GM21619 (cell line): ENCODE results near the gene SORT1.
"Not testable (repeated sequence)": the region's sequence is repeated elsewhere in the genome, so short reads cannot be mapped to it uniquely, and the experiment has no call there.

ENCODE experiments used
- ATAC-seq: cut with Tn5 transposase; IDR thresholded peaks from one replicate; pipeline ENCODE4 v1.9.1; 2021; ENCODE audit not compliant: unreplicated experiment

Gene SORT1

DNA sequence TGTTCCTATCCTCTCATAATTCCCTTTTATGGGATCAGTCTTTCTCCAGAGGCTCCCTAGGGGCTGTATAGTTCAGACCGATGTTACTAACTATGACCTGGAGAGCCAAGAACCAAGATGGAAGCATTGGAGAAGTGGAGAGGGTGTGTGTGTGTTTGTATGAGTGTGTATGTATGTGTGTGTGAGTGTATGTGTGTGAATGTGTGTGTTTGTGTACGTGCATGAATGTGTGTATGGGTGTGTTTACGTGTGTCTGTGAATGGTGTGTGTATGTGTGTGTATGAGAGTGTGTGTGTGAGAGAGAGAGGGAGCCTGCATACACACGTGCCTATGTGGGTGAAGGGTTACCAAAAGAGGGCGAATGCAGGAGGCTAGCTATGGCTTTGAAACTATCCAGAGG is 95.8 kb downstream of the SORT1 start:
- ATAC-seq: no peak

DNA sequence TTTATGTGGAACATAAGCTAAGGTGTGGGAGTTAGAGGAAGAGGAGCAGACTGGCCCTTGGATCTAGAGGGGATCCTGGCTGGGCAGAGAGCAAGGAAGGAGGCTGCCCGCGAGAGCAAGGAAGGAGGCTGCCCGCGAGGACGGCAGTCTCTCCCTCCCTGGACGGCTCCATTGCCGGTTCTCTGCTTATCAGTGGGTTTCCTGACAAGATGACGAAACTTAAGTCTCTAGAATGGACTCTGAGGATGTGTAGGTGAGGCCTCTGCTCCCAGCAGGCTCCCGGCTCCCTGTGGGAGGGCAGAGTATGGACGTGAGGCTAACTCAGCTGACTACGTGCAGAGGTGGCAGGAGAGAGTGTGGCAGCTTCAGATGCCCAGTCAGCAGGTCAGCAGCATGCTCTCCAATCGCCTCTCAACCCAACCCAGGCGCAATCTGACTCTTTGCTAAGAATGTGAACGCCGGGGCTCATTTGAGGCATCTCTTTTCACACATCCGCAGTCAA is 97.0 kb downstream of the SORT1 start:
- ATAC-seq: no peak

DNA sequence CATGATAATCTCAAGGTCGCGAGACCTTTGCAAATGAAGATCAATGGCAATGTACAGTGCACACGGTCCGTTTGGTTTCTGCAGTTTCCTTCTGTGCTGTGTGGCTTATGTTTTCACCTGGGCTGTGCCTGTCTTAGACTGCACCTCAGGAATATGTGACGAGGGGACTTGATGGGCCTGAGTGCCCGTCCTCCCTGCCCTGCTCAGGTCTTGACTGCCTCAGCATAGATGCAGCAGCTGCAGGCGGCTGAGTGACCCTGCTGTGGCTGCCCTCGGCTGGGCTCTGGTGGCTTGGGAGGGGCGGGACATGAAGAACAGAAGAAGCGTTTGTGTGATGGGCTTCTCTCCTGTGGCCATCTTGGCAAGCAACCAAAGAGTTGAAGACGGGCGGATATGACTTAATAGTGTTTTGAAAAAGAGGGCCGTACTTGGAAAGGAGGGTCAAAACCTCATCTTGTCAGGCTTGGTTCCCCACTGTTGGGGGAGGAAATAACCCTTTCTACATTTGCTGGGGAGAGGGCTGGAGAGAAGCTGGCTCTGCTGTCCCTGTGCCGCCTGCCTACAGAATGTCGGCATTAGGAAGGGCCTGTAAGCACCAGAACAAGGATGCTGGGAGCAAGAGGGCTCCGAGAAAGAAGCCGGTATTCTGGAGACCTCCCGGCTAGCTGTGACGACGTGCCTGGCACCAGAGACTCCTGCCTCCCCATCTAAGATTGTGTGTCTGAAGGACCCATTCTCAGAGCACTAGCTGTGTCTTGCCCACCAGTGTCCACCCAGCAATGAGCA is 98.0 kb downstream of the SORT1 start:
- no peak for ATAC-seq

DNA sequence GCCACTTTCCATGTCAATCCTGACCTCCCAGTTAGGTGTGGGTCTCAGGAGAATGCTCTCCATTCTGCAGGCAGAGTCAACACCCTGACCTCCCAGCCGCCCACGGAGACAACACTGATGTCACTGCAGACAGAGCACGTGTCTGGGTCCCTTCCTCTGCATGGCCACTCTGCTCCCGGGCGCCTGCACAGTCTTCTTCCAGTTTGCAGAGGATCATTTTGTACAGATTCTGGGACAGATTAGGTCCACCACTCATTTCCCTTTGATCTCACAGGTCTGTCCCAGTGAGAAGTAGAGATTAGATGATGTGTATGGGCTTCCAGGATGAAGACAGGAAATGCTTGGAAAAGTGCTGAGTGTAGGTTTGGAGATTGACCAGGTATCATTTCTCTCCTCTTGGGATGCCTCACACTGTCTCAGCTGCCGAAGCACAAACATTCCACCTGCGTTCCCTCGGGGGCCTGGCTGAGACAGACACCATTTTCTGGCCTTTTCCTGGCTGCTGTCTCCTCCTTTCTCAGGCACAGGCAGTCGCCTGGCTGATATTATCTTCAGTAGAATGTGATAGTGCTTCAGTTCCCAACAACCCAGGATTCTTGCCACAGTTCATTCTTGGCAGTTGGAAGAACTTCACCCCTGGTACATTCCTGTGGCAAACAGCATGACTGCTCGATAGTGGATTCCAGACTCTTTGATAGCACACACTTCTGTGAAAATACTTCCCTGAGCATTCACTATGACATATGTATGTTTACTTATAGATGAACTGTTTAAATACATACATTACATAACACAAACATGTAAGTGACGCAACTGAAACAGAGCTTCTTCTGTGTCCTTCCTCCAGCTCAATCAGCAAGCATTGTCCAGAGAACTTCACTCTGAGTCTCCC is 98.8 kb downstream of the SORT1 start:
- no peak for ATAC-seq

DNA sequence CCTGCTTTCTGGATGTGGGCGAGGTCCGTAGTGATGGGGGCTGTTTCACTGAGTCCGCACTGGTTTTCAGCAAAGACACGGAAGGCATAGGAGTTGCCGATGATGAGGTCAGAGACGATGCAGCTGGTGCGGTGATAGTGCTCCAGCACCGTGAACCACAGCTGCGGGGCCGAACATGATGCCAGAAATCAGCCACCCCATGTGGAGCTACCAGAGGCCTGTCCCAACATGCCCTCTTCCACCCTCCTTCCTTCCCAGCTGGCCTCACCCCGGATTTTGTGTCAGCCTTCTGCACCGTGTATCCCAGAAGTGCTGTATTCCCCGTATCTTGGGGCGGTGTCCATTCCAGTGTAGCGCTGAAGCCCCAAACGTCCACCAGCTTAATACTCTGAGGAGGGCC is 100.9 kb downstream of the SORT1 start:
- no peak for ATAC-seq

DNA sequence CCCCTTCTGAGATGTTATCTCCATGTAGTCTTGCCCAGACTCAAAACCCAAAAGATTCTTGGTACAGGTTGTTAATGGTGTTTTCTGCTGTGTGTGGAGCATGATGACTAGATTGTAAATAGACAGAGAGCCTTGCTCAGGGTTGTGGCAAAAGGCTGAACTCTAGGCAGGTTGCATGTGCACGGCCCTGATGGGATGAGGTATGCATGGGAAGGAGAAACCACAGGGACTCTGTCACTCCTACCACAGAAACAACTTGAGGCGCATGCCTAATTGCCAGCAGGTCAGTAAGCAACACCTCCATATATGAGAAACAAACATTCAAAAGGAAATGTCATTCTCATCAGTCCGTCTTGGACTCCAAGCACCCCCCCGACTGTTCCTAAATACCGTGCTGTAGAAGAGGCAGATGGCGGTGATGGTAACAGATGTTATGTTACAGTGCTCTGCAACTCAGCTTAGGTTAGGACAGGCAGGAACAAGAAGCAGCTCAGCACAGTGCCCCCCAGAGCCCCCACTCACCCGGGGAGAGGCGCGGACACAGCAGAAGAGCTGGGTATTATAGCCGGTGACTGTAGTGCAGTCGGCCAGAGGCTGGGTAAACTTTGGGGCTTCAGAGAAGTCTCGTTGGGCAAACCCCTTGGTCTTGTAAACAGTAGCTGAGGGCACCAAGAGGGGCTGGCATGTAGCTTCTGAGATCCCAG is 101.9 kb downstream of the SORT1 start:
- no peak for ATAC-seq

DNA sequence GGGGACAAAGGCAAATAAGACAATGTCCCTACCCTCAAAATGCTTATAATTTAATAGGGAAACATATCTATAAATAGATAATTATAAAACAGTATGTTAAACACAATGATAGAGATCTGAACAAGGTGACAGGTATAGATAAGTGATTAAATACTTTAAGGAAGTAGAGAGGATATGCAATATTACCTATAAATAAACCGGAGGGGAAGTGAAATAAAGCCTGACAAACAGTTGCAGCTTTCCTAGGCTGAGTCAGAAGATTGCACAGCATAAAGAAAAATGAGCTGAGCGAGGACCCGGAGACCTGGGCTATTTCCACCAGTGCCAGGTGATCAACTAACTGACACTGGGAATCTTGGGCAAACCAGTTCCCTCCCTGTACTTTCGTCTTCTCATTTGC is 103.2 kb downstream of the SORT1 start:
- no peak for ATAC-seq

DNA sequence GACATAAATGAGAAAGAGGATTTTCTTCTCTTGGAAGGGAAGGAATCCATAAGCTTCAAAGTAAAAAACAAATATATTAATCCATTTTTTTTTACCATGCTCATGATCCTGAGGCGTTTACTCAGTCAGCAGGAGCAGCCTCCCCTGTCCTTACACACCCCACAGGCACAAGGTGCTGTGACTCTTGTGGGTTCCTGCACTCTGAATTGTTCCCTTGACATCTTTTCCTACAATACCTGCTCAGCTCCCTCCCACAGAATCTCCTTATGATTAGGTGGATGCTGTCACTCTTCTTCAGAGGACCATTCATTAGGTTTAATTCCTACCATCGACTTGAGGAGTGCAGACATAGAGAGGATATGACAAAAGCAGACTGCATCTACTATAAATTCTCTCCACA is 104.7 kb downstream of the SORT1 start:
- ATAC-seq: no peak

DNA sequence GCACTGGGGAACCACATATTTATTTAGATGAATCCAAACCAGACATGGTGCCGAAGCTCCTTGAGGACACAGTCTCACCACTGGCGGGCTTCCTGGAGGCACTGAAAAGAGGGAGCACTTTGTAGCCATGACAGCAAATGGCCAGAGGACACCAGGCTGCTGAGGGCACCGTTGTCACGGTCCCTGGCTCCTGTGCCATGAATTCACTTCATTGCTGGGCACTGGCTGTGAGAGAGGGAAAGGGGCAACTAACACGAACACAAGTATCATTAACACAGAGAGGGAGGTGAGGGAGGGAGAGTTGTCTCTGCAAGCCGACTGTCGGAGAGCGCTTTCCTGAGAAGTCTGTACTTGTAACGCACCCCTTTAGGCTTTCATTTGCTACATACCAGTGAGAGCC is 105.4 kb downstream of the SORT1 start:
- no peak for ATAC-seq

DNA sequence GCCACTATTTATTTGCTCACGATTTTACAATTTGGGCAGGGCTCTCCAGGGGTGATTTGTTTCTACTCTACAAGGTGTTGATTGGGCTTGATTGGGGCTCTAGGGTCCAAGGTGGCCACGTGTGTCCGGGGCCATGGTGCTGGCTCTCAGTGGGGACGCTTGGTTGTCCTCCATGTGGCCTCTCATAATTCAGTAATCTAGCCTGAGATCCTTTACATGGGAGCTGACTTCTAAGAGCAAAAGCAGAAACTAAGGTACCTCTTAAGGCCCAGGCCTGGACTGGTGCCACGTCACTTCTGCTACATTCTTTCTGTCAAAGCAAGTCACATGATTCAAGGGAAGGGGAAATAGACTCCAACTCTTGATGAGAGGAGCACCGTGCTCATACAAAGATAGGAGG is 106.7 kb downstream of the SORT1 start:
- no peak for ATAC-seq

DNA sequence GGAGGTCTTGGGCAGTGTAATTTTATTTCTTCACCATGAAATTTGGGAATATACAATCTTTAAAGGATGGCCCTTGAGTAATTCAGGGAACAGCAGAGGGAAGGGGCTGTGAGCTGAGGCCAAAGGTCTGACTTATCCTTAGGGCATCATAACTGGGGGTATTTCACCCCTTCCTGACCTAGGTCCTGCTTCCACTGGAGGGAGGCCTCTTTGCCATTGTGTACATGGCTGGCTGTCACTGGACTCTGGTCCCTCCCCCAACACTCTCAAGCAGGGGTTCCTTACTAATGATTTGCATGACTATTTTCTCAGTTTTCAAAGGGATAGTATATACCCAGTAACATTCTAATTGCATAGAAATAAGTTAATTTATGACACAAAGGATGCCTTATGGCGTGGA is 107.6 kb downstream of the SORT1 start:
- ATAC-seq: no peak

DNA sequence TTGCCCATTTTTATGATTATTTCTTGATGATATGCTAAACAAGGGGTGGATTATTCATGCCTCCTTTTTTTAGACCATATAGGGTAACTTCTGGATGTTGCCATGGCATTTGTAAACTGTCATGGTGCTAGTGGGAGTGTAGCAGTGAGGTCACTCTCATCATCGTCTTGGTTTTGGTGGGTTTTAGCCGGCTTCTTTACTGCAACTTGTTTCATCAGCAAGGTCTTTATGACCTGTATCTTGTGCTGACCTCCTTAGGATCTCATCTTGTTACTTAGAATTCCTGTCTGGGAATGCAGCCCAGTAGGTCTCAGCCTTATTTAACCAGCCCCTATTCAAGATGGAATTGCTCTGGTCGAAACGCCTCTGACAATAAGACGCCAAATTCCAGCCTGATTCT is 111.0 kb downstream of the SORT1 start:
- not testable (repeated sequence) for ATAC-seq

DNA sequence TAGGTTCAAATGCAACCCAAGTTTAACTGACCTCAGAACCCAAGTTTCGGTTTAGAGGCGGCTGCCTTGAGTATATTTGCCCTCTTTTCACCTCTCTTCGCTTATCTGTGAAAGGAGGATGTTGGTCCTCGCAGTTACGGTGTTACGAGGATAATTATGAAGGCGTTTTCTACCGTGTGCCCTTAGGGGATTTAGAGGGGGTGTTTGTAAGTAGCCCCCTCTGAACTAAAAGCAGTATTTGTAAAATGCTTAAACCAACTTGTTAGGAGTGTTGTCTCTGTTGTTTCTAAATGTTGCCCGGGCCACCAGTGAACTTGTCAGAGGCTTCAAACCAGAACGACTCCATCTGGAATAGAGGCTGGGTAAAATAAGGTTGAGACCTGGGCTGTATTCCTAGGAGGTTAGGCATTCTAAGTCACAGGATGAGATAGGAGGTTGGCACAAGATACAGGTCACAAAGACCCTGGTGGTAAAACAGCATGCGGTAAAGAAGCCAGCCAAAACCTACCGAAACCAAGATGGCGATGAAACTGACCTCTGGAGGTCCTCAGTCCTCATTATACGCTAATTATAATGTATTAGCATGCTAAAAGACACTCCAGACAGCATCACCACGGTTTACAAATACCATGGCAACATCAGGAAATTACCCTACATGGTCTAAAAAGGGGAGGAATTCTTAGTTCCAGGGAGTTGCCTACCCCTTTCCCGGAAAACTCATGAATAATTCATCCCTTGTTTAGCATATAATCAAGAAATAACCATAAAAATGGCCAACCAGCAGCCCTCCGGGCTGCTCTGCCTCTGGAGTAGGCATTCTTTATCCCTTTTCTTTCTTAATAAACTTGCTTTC is 113.7 kb downstream of the SORT1 start:
- ATAC-seq: no peak

DNA sequence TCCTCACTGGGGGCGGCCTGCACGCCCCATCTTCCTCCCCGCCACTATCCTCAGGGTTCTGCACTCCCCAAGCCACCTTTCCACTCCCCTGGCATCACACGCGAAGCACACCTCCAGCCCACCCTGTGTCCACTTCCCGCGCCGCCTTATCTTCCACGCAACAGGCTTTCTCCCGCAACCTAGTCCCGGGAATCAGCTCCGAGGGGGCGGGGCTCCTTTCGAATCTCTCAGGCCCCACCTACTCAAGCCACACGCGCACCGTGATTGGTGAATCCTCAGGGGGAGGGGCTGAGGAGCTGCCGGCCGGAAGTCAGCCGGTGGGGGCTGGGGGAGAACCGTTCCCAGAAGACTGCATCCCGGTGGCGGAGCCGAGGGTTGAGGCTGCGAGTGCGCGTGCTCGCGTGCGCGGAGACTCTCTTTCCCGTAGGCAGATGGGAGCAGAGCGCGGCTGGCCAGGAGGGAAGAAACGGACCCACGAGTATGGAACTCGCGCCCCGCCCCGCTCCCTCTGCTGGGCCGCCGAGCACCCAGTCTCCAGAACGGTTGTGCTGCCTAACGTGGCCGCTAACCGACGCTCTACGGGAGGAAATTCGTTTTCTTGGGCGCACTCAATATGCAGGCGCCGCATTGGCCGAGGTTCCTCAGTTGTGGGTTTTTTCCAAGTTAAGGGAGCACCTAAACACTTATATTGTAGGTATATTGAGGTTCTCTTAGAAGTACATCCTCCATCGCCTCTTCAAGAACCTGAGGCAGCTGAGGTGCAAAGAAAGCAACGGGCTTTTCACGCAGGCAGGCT is 114.6 kb downstream of the SORT1 start, which contains the start of gene PSRC1:
PSRC1 (minus strand) TSS at position 194 of the 796 bp plus-strand sequence.
- peak; percentile 93 for ATAC-seq

DNA sequence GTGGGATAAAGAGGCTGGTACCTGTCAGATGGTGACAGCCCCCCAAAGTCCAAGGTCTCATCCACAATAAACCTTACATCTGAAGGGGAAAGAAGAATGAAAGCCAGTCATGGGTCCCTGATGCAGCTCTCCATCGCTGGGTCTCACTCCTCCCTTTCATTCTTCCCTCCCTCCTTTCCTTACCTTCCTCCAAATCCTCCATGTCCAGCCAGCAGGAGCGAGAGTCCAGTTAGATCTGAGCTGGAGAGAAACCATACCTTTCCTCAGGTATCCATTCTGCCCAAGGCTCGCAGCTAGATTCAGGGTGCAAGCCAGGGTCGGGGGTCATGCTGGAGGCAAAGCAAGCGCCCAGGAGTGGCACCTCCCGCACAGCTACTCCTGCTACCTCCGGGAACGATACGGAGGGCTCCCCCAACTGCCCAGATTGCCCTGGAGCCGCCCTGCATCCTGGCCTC is 115.2 kb downstream of the SORT1 start:
- no peak for ATAC-seq

DNA sequence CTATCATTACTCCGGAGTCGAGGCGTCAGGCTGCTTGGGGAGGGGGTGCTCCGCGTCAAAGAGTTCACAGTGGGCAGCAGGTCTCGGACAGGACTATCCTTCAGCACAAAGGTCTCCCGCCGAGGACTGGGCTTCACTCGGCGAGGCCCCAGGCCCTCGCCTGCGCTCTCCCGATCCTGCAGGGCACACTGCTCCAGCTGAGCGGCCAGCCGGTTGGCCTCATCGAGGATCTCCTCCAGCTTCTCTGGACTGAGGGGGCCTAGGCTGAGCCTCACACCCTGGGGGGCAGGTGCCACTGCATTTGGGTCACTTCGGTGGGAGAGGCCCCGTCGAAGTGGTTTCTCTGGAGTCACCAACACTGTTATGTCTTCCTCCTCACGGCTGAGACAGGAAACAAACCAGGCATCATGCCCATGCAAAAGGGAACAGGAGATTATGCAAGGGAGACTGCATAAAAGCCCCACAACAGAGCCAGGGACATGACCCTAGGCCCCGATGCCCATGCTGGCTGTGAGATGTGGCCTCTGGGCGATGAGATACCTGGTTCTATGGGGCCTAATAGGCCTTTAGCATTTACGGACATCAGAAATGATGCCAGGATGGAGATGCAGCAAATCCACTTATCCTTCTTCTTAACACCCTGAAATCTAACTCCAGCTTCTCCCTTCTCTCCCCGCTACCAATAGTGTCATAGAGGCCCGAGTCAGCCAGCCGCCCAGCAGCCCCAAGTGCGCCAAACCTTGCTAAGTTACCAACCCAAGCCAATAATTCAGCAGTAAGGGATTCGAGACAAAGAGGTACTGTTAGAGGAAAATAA is 115.8 kb downstream of the SORT1 start:
- no peak for ATAC-seq

DNA sequence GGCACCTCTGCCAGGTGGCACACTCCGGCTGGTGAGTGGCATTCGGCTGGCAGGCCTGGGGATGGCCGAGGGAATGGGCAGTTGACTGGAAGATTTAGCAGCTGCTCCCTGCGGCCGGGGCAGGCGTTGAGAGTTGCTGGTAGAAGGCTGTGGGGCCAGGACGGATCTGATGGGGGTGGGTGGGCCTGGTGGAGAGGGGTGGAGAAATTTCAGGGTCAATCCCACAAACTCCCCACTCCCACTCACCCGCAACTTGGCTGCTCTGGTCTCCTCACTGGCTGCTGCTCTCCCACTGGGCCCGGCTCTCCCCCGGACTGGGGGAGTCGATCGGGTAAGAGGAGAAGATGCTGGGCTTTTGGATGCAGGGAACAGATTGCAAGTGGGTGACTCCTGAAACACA is 116.9 kb downstream of the SORT1 start:
- no peak for ATAC-seq

DNA sequence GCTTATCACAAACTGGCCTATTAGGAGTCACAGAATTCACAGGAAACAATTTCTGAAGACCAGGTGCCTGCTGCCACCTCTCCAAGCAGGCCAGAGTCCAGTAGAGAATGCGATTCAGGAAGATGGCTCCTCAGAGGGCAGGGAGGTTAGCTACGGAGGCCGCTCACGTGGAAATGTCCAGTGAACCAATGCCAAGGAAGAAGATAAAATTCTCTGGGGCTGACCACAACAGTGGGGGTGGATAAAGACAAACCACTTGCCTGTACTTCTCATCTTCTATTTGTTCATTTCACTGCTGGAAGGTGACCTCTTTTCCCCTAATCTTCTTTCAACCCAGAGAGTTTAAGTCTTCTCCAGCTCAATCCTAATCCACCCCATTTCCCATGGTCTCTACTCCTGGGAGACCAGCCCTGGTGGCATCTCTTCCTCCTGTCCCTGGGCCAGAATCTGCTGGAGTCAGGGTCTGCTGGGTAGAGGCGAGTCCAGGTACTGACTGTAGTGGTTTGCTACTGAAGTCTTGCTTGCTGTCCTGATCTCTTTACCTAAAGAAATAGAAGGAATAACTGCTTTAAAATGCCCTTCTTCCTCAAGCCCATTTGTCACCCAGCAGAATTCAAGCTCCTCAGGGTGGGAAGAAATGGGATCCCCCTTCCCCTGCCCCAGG is 118.0 kb downstream of the SORT1 start:
- no peak for ATAC-seq
